Activated CD4-positive, alpha-beta T cell treated with anti-CD3 and anti-CD28 coated beads for 4 hours (primary cell): ENCODE measurements around the gene ERCC3.
"Not testable (repeated sequence)": the region's sequence is repeated elsewhere in the genome, so short reads cannot be mapped to it uniquely, and the experiment has no call there.

Source experiments
- DNase-seq, 2 donors: peaks; one replicate each; pipeline ENCODE4 v3.0.0-alpha.2; 2020

The ERCC3 gene

GRCh38 chr2:127225186-127225960 is 68.6 kb downstream of the ERCC3 start:
- DNase-seq, result no peak

GRCh38 chr2:127224135-127224534 is 69.8 kb downstream of the ERCC3 start:
- not testable (repeated sequence) for DNase-seq

GRCh38 chr2:127220768-127221527 is 73.0 kb downstream of the ERCC3 start:
- no peak for DNase-seq

GRCh38 chr2:127220102-127220767 is 73.7 kb downstream of the ERCC3 start, which contains the start of gene CYP27C1:
Gene CYP27C1, minus strand, starts transcription at chr2:127220299. Its CDS starts 29 bp downstream, at chr2:127220270.
- no peak for DNase-seq

- DNase-seq, result no peak
These were observed 74.5 kb downstream of the ERCC3 start for GRCh38 chr2:127219171-127220070.

GRCh38 chr2:127218812-127219170 is 75.2 kb downstream of the ERCC3 start:
- no peak for DNase-seq

- DNase-seq, result no peak
These were observed 76.2 kb downstream of the ERCC3 start for GRCh38 chr2:127217470-127218325.

GRCh38 chr2:127216593-127216992 is 77.4 kb downstream of the ERCC3 start:
- no peak for DNase-seq

- DNase-seq, result no peak
These were observed 77.8 kb downstream of the ERCC3 start for GRCh38 chr2:127216095-127216494.

- not testable (repeated sequence) for DNase-seq
These were observed 79.7 kb downstream of the ERCC3 start for GRCh38 chr2:127214201-127214600.

GRCh38 chr2:127208313-127208712 is 85.6 kb downstream of the ERCC3 start:
- no peak for DNase-seq
